Ectodermal cell (in vitro differentiated cells): Measurements from ENCODE around the gene TERB1. TPM values are rescaled to one million over a fixed set of nuclear protein-coding genes. Genes with fewer than 3 reads are reported as not detected.

ENCODE experiments used
- H3K27ac ChIP-seq: 2 replicates; pipeline ENCODE4 v1.7.0; 2013; ENCODE audit warnings: mild to moderate bottlenecking, low read depth, low read length; ENCODE audit not compliant: insufficient read depth, poor library complexity, severe bottlenecking
- H3K27me3 ChIP-seq: 2 replicates; pipeline ENCODE4 v1.7.0; 2013; ENCODE audit warnings: mild to moderate bottlenecking, low read length; ENCODE audit not compliant: insufficient read depth, control insufficient read depth, poor library complexity, severe bottlenecking
- H3K36me3 ChIP-seq: one replicate; pipeline ENCODE4 v1.7.0; 2013; ENCODE audit warnings: low read length; ENCODE audit not compliant: control insufficient read depth, insufficient read depth
- H3K4me1 ChIP-seq: one replicate; pipeline ENCODE4 v1.7.0; 2013; ENCODE audit warnings: low read length; ENCODE audit not compliant: control insufficient read depth, insufficient read depth
- H3K4me3 ChIP-seq: 2 replicates; pipeline ENCODE4 v1.7.0; 2013; ENCODE audit warnings: low read depth, low read length, control low read depth; ENCODE audit not compliant: insufficient read depth
- H3K9me3 ChIP-seq: 2 replicates; pipeline ENCODE4 v1.7.0; 2013; ENCODE audit warnings: mild to moderate bottlenecking, low read length, moderate library complexity; ENCODE audit not compliant: control insufficient read depth
- WGBS, 2 experiments: methylation state at CpG; one replicate each; pipeline ENCODE4 v1.1.7; 2013; ENCODE audit warnings: missing lambda C conversion rate in 2 of 2; 5-methylcytosine and 5-hydroxymethylcytosine counted together
- polyA plus RNA-seq, 4 experiments: library from polyadenylated mRNA; stranded (reverse); fragments of 50-300 nt; gene quantifications; one replicate each; pipeline ENCODE4 v1.2.3, GENCODE V29; 2013

Gene TERB1
- polyA plus RNA-seq (2013, experiment 1 of 4) = not detected
- polyA plus RNA-seq (2013, experiment 2 of 4) = not detected
- not detected for polyA plus RNA-seq (2013, experiment 3 of 4)
- polyA plus RNA-seq (2013, experiment 4 of 4) = not detected

- Histone ChIP-seq H3K27ac (no peak within 1 kb of the TSS), H3K27me3 (no peaks in the 10 kb centered on the region), H3K4me1 (no peaks in the 10 kb centered on the region), H3K4me3 (no peak within 1 kb of the TSS), H3K36me3 (peaks cover 19% of the 10 kb centered on the region), H3K9me3 (no peaks in the 10 kb centered on the region)
- WGBS, 2 experiments = 94 to 95% methylated on average over 56 of the region's 56 CpGs
These were observed at the start of gene TERB1 for GRCh38 chr16:66801320-66802105. Gene TERB1 (minus strand): TSS chr16:66801584. CDS start chr16:66796798, 4,786 bp downstream.

GRCh38 chr16:66850115-66850815 is 48.9 kb upstream of the TERB1 start:
- Histone ChIP-seq H3K4me3 (no peak overlapping the region), H3K27me3 (peaks cover 34% of the 10 kb centered on the region), H3K4me1 (no peaks in the 10 kb centered on the region), H3K36me3 (no peaks in the 10 kb centered on the region), H3K27ac (no peak overlapping the region), H3K9me3 (no peaks in the 10 kb centered on the region)
- 92 to 95% methylated on average over 14 of the region's 14 CpGs for WGBS, 2 experiments

- Histone ChIP-seq H3K27me3 (peaks cover 41% of the 10 kb centered on the region), H3K4me3 (no peak overlapping the region), H3K4me1 (no peaks in the 10 kb centered on the region), H3K27ac (no peak overlapping the region), H3K9me3 (no peaks in the 10 kb centered on the region), H3K36me3 (no peaks in the 10 kb centered on the region)
- WGBS, 2 experiments = 78 to 85% methylated on average over 4 of the region's 4 CpGs
These were observed 48.2 kb upstream of the TERB1 start for GRCh38 chr16:66849549-66849948.

- H3K9me3 ChIP-seq = no peaks in the 10 kb centered on the region
- WGBS, 2 experiments = 79% methylated on average over 2 of the region's 2 CpGs
- peaks cover 46% of the 10 kb centered on the region for H3K27me3 ChIP-seq
- no peak overlapping the region for H3K27ac ChIP-seq
- no peaks in the 10 kb centered on the region for H3K36me3 ChIP-seq
- H3K4me1 ChIP-seq = no peaks in the 10 kb centered on the region
- H3K4me3 ChIP-seq = no peak overlapping the region
These were observed 47.6 kb upstream of the TERB1 start for GRCh38 chr16:66849021-66849420.

GRCh38 chr16:66848172-66848571 is 46.8 kb upstream of the TERB1 start:
- Histone ChIP-seq H3K27me3 (peaks cover 54% of the 10 kb centered on the region), H3K36me3 (no peaks in the 10 kb centered on the region), H3K4me1 (no peaks in the 10 kb centered on the region), H3K9me3 (no peaks in the 10 kb centered on the region), H3K4me3 (no peak overlapping the region), H3K27ac (no peak overlapping the region)
- 78 to 89% methylated on average over 2 of the region's 2 CpGs for WGBS, 2 experiments

GRCh38 chr16:66847533-66848067 is 46.2 kb upstream of the TERB1 start:
- no peak overlapping the region for H3K27ac ChIP-seq
- no peaks in the 10 kb centered on the region for H3K9me3 ChIP-seq
- 59 to 81% methylated on average over 4 to 5 of the region's 6 CpGs for WGBS, 2 experiments
- no peaks in the 10 kb centered on the region for H3K36me3 ChIP-seq
- H3K4me3 ChIP-seq = no peak overlapping the region
- no peaks in the 10 kb centered on the region for H3K4me1 ChIP-seq
- H3K27me3 ChIP-seq = peaks cover 60% of the 10 kb centered on the region

GRCh38 chr16:66846831-66847230 is 45.4 kb upstream of the TERB1 start:
- no peaks in the 10 kb centered on the region for H3K9me3 ChIP-seq
- no peaks in the 10 kb centered on the region for H3K36me3 ChIP-seq
- no peaks in the 10 kb centered on the region for H3K4me1 ChIP-seq
- 91 to 92% methylated on average over 6 of the region's 6 CpGs for WGBS, 2 experiments
- no peak overlapping the region for H3K4me3 ChIP-seq
- H3K27me3 ChIP-seq = peaks cover 66% of the 10 kb centered on the region
- H3K27ac ChIP-seq = no peak overlapping the region

- 93 to 97% methylated on average over 1 of the region's 1 CpG for WGBS, 2 experiments
- H3K4me3 ChIP-seq = no peak overlapping the region
- H3K9me3 ChIP-seq = no peaks in the 10 kb centered on the region
- no peak overlapping the region for H3K27ac ChIP-seq
- H3K4me1 ChIP-seq = no peaks in the 10 kb centered on the region
- no peaks in the 10 kb centered on the region for H3K36me3 ChIP-seq
- H3K27me3 ChIP-seq = peaks cover 72% of the 10 kb centered on the region
These were observed 44.9 kb upstream of the TERB1 start for GRCh38 chr16:66846266-66846665.

GRCh38 chr16:66845791-66846221 is 44.4 kb upstream of the TERB1 start:
- Histone ChIP-seq H3K4me3 (no peak overlapping the region), H3K36me3 (no peaks in the 10 kb centered on the region), H3K27ac (no peak overlapping the region), H3K9me3 (no peaks in the 10 kb centered on the region), H3K4me1 (no peaks in the 10 kb centered on the region), H3K27me3 (peaks cover 74% of the 10 kb centered on the region)
- 59 to 60% methylated on average over 9 of the region's 9 CpGs for WGBS, 2 experiments

GRCh38 chr16:66845080-66845410 is 43.7 kb upstream of the TERB1 start:
- no peaks in the 10 kb centered on the region for H3K36me3 ChIP-seq
- no peaks in the 10 kb centered on the region for H3K4me1 ChIP-seq
- no peaks in the 10 kb centered on the region for H3K9me3 ChIP-seq
- H3K27me3 ChIP-seq = peaks cover 74% of the 10 kb centered on the region
- H3K4me3 ChIP-seq = peak overlapping the region; percentile 37
- H3K27ac ChIP-seq = no peak overlapping the region
- WGBS, 2 experiments = 33 to 37% methylated on average over 10 of the region's 10 CpGs
